Left ventricle myocardium superior (tissue), 1 donor: ENCODE results near the gene KIF15. TPM values are rescaled to one million over a fixed set of nuclear protein-coding genes. Genes with fewer than 3 reads are reported as not detected.
"Not testable (repeated sequence)": the region's sequence is repeated elsewhere in the genome, so short reads cannot be mapped to it uniquely, and the experiment has no call there.

ENCODE experiments used
- ATAC-seq: fragments of 200-7000 bp; cut with Tn5 transposase; one replicate; pipeline ENCODE4 v1.9.1; 2020; ENCODE audit warnings: mild to moderate bottlenecking, moderate library complexity
- DNase-seq: peaks from one replicate; pipeline ENCODE4 v3.0.0-alpha.2; 2020
- intact Hi-C: fragments of 100-400 bp; cut with micrococcal nuclease; formaldehyde crosslinking; loops from one replicate; pipeline ENCODE4 v1.11.0; 2022
- total RNA-seq: library from RNA; stranded (reverse); fragmentation: NEBNext Ultra II Directional; extraction: Animal tissue kit (Norgen Biotek cat#: 25700); gene quantifications from one replicate; pipeline ENCODE4 v1.2.1, GENCODE V29; 2021
- donor health status: DM: no; HTN: yes; CAD: no; lungs with severe emphysema.

Gene KIF15
- total RNA-seq, 1 donor from 2014 or later = 1.1 TPM

- ATAC-seq (no peak), DNase-seq (no peak)
- intact Hi-C loops = no loop called here
Measured at GRCh38 chr3:44805960-44806359, 44.4 kb downstream of the KIF15 start.

GRCh38 chr3:44814751-44815150 is 53.2 kb downstream of the KIF15 start:
- intact Hi-C loops = no loop called here
- ATAC-seq (no peak), DNase-seq (no peak)

- intact Hi-C loops, DNase-seq, ATAC-seq: not testable (repeated sequence)
Measured at GRCh38 chr3:44816334-44816733, 54.7 kb downstream of the KIF15 start.

GRCh38 chr3:44821206-44821605 is 59.6 kb downstream of the KIF15 start:
- intact Hi-C loops, ATAC-seq, DNase-seq: not testable (repeated sequence)

- ATAC-seq (no peak), DNase-seq (no peak)
- intact Hi-C loops = no loop called here
Measured at GRCh38 chr3:44825264-44825925, 63.8 kb downstream of the KIF15 start.

GRCh38 chr3:44827196-44827595 is 65.6 kb downstream of the KIF15 start:
- DNase-seq (no peak), ATAC-seq (no peak)
- intact Hi-C loops = no loop called here

GRCh38 chr3:44831232-44831631 is 69.6 kb downstream of the KIF15 start:
- intact Hi-C loops = no loop called here
- ATAC-seq = no peak
- DNase-seq = no peak

- intact Hi-C loops = no loop called here
- ATAC-seq = peak; percentile 90
Measured at GRCh38 chr3:44832032-44832431, 70.4 kb downstream of the KIF15 start.

GRCh38 chr3:44832965-44833364 is 71.4 kb downstream of the KIF15 start:
- peak; percentile 72 for ATAC-seq
- DNase-seq = no peak
- intact Hi-C loops = no loop called here

More at GRCh38 chr3:44832032-44832431, 70.4 kb downstream of the KIF15 start:
- DNase-seq = peak; percentile 39

GRCh38 chr3:44833394-44833793 is 71.8 kb downstream of the KIF15 start:
- peak; percentile 33 for DNase-seq
- peak; percentile 77 for ATAC-seq
- intact Hi-C loops = no loop called here

- ATAC-seq = no peak
- intact Hi-C loops = no loop called here
- DNase-seq = no peak
Measured at GRCh38 chr3:44835684-44836083, 74.1 kb downstream of the KIF15 start.

GRCh38 chr3:44842376-44842775 is 80.8 kb downstream of the KIF15 start:
- intact Hi-C loops = no loop called here
- no peak for DNase-seq
- ATAC-seq = no peak

GRCh38 chr3:44845528-44846520 is 84.2 kb downstream of the KIF15 start:
- ATAC-seq (peak; percentile 99), DNase-seq (peak; percentile 63)
- intact Hi-C loops = no loop called here

- ATAC-seq = no peak
- intact Hi-C loops = no loop called here
Measured at GRCh38 chr3:44848634-44849033, 87.0 kb downstream of the KIF15 start.

GRCh38 chr3:44856663-44857062 is 95.1 kb downstream of the KIF15 start:
- DNase-seq, intact Hi-C loops, ATAC-seq: not testable (repeated sequence)

More at GRCh38 chr3:44848634-44849033, 87.0 kb downstream of the KIF15 start:
- DNase-seq = no peak

GRCh38 chr3:44860117-44860516 is 98.5 kb downstream of the KIF15 start:
- ATAC-seq = no peak
- intact Hi-C loops = no loop called here

GRCh38 chr3:44861412-44862225 is 100.0 kb downstream of the KIF15 start, which contains the start of gene TMEM42:
TMEM42 (plus strand) TSS chr3:44861912; CDS start chr3:44861925, 13 bp downstream.
- intact Hi-C loops = no loop called here
- DNase-seq (peak; percentile 97), ATAC-seq (peak; percentile 99)

More at GRCh38 chr3:44860117-44860516, 98.5 kb downstream of the KIF15 start:
- no peak for DNase-seq

- ATAC-seq = no peak
- DNase-seq = no peak
- intact Hi-C loops = no loop called here
Measured at GRCh38 chr3:44862226-44862637, 100.6 kb downstream of the KIF15 start.
